Endothelial cell of umbilical vein (primary cell): ENCODE measurements around the gene POLRMT. TPM values are rescaled to one million over a fixed set of nuclear protein-coding genes. Genes with fewer than 3 reads are reported as not detected.

Source experiments
- BruUV-seq: library from RNA; stranded (reverse); fragments of 400-500 nt; replicated peaks from 2 replicates; lab custom pipeline; 2021; lab: Mats Ljungman, UMichigan
- CTCF ChIA-PET: fragments of 300-600, 350-600 bp; sonication (Branson Sonifier 250); formaldehyde crosslinking; loops from one replicate; lab custom pipeline; 2021; ENCODE audit warnings: antibody characterized with exemption, inconsistent platforms; lab: Charles Lee
- POLR2A ChIA-PET: fragments of 300-600, 350-600 bp; sonication (Branson Sonifier 250); formaldehyde crosslinking; loops from one replicate; lab custom pipeline; 2021; ENCODE audit warnings: antibody characterized with exemption, inconsistent platforms; lab: Charles Lee
- DNase-seq: peaks from one replicate; pipeline ENCODE4 v3.0.0-alpha.2; 2011; ENCODE audit warnings: low read depth, low spot score
- FAIRE-seq: peaks from 2 replicates; lab custom pipeline; 2011; peaks lifted over from hg19 to GRCh38; lab: Jason Lieb, UNC
- H2AFZ ChIP-seq: 2 replicates; pipeline ENCODE4 v1.6.0; 2012; ENCODE audit warnings: low read depth, low read length, control low read depth, inconsistent platforms
- H3K27ac ChIP-seq: 2 replicates; pipeline ENCODE4 v1.5.1; 2011; ENCODE audit warnings: low read depth, mild to moderate bottlenecking, control low read depth, low read length, moderate library complexity; ENCODE audit not compliant: insufficient read depth
- H3K27me3 ChIP-seq, 2 experiments: 2 replicates each; pipeline versions ENCODE4 v1.6.0 to v1.6.1; 2011; ENCODE audit warnings: low read length in 2 of 2, mixed read lengths in 1 of 2; ENCODE audit not compliant: control insufficient read depth in 2 of 2, insufficient read depth in 2 of 2
- H3K36me3 ChIP-seq, 2 experiments: 2 replicates in 1 of 2; 3 replicates in 1 of 2; pipeline ENCODE4 v1.5.1; 2011; ENCODE audit warnings: low read length in 2 of 2, mild to moderate bottlenecking in 1 of 2, moderate library complexity in 1 of 2; ENCODE audit not compliant: control insufficient read depth in 2 of 2, insufficient read depth in 2 of 2; ENCODE audit errors: extremely low read depth in 1 of 2
- H3K4me1 ChIP-seq: 3 replicates; pipeline ENCODE4 v1.5.1; 2011; ENCODE audit warnings: mild to moderate bottlenecking, low read length; ENCODE audit not compliant: control insufficient read depth, insufficient read depth; ENCODE audit errors: extremely low read depth
- H3K4me2 ChIP-seq: 2 replicates; pipeline ENCODE4 v1.6.1; 2011; ENCODE audit warnings: low read length, control low read depth, mixed read lengths; ENCODE audit not compliant: insufficient read depth
- H3K4me3 ChIP-seq, 3 experiments: fragments of 200-600 bp in 1 of 3; sonication (generic), shearing (Covaris generic) in 1 of 3; replicated peaks in 1 of 3; 2 replicates each; pipeline ENCODE4 v1.5.1; 2011 to 2016; ENCODE audit warnings: control low read depth in 3 of 3, low read length in 3 of 3, mild to moderate bottlenecking in 2 of 3, inconsistent platforms in 1 of 3, low read depth in 1 of 3, moderate library complexity in 1 of 3; ENCODE audit not compliant: insufficient read depth in 1 of 3
- H3K79me2 ChIP-seq: 2 replicates; pipeline ENCODE4 v1.6.0; 2012; ENCODE audit warnings: low read length, inconsistent platforms; ENCODE audit not compliant: control insufficient read depth, insufficient read depth
- H3K9ac ChIP-seq: replicated peaks from 2 replicates; pipeline ENCODE3; 2011; ENCODE audit warnings: low read length, control low read depth; ENCODE audit not compliant: insufficient read depth; ENCODE audit errors: extremely low read depth
- H3K9me1 ChIP-seq: replicated peaks from 3 replicates; pipeline ENCODE4 v1.6.0; 2011; ENCODE audit warnings: mild to moderate bottlenecking, low read length; ENCODE audit not compliant: control insufficient read depth, insufficient read depth; ENCODE audit errors: extremely low read depth
- H3K9me3 ChIP-seq: replicated peaks from 2 replicates; pipeline ENCODE4 v1.5.1; 2012; ENCODE audit warnings: low read length, inconsistent platforms; ENCODE audit not compliant: control insufficient read depth, insufficient read depth
- H4K20me1 ChIP-seq: replicated peaks from 2 replicates; pipeline ENCODE3; 2011; ENCODE audit warnings: mild to moderate bottlenecking, low read length; ENCODE audit not compliant: control insufficient read depth, insufficient read depth; ENCODE audit errors: extremely low read depth
- CTCF ChIP-seq, 2 donors: IDR thresholded peaks; 1 replicate in 1 of 2; 2 replicates in 1 of 2; pipeline ENCODE4 v1.5.1; 2011; ENCODE audit warnings: low read length in 2 of 2, mild to moderate bottlenecking in 2 of 2, moderate library complexity in 2 of 2, control low read depth in 1 of 2, inconsistent platforms in 1 of 2, low read depth in 1 of 2; ENCODE audit not compliant: insufficient read depth in 1 of 2; ENCODE audit errors: extremely low read depth in 1 of 2
- EZH2 ChIP-seq: IDR thresholded peaks from 2 replicates; pipeline ENCODE4 v1.6.1; 2012; ENCODE audit warnings: borderline replicate concordance, low read depth, mild to moderate bottlenecking, moderate library complexity, low read length, inconsistent platforms; ENCODE audit not compliant: severe bottlenecking
- FOS ChIP-seq: IDR thresholded peaks from 2 replicates; pipeline ENCODE4 v1.6.1; 2011; ENCODE audit warnings: mild to moderate bottlenecking, low read length, moderate library complexity, borderline replicate concordance; ENCODE audit not compliant: insufficient read depth
- GATA2 ChIP-seq: IDR thresholded peaks from 2 replicates; pipeline ENCODE4 v1.7.0; 2011; ENCODE audit warnings: low read depth, mild to moderate bottlenecking, moderate library complexity, mixed read lengths, low read length; ENCODE audit not compliant: insufficient read length, insufficient read depth
- JUN ChIP-seq: IDR thresholded peaks from 2 replicates; pipeline ENCODE4 v1.6.1; 2011; ENCODE audit warnings: borderline replicate concordance, low read depth; ENCODE audit not compliant: insufficient read length, insufficient read depth
- MAX ChIP-seq: IDR thresholded peaks from 2 replicates; pipeline ENCODE4 v1.6.1; 2011; ENCODE audit not compliant: insufficient read depth, insufficient read length
- MYC ChIP-seq: IDR thresholded peaks from one replicate; pipeline ENCODE4 v1.6.1; 2011; ENCODE audit warnings: mild to moderate bottlenecking, low read depth, low read length
- POLR2A ChIP-seq: IDR thresholded peaks from 2 replicates; pipeline ENCODE4 v1.6.1; 2012; ENCODE audit warnings: low read depth, mild to moderate bottlenecking, control low read depth, low read length
- POLR2AphosphoS5 ChIP-seq: IDR thresholded peaks from 2 replicates; pipeline ENCODE4 v1.6.1; 2012; ENCODE audit warnings: low read depth, mild to moderate bottlenecking, control low read depth, low read length, moderate library complexity; ENCODE audit not compliant: insufficient read depth
- dilution Hi-C: fragments of 300-500 bp; cut with MboI; formaldehyde crosslinking; loops from one replicate; pipeline ENCODE4 v1.15.0; 2019; ENCODE audit warnings: low sequenced_read_pairs; ENCODE audit not compliant: extremely low pct_ligation_motif_present
- intact Hi-C: fragments of 100-400 bp; cut with micrococcal nuclease; formaldehyde crosslinking; loops from one replicate; pipeline ENCODE4 v1.10.0; 2022
- polyA plus RNA-seq, 4 experiments: library from polyadenylated mRNA; depleted of rRNA in 3 of 4; stranded (reverse) in 3 of 4; unstranded in 1 of 4; fragments of >200 nt; gene quantifications; 2 replicates each; pipeline versions ENCODE4 v1.2.1 to v1.2.3, GENCODE V29; 2011 to 2012; ENCODE audit warnings: missing spikeins in 1 of 4
- total RNA-seq: library from RNA; stranded (reverse); gene quantifications from 2 replicates; pipeline ENCODE4 v1.2.3, GENCODE V29; 2021

The POLRMT gene
- total and polyA plus RNA-seq, 2 donors (not counting 3 experiments of a cell fraction or from before 2014, with no cell fraction given): 38.9 to 50.6 TPM

- H3K27me3 ChIP-seq: no peaks in the 10 kb centered on the region
- dilution Hi-C loops: no loop called here
- peak overlapping the region; percentile 35 to 68 (median 39) for H3K4me3 ChIP-seq
- peak overlapping the region; percentile 47 for H3K27ac ChIP-seq
- no peaks in the 10 kb centered on the region for H3K9me3 ChIP-seq
- H3K36me3 ChIP-seq: no peaks in the 10 kb centered on the region
- POLR2A ChIA-PET: no interaction called here
- H3K4me2 ChIP-seq: peak overlapping the region; percentile 87
- peaks cover 22% of the 10 kb centered on the region for H3K4me1 ChIP-seq
- H3K79me2 ChIP-seq: peaks cover 33% of the 10 kb centered on the region
- peak overlapping the region; percentile 54 for H3K9ac ChIP-seq
- no peaks in the 10 kb centered on the region for H3K9me1 ChIP-seq
- no peak for TF ChIP-seq MAX
- TF ChIP-seq CTCF (IDR thresholded peaks at IDR 0.05; ENCODE audit: extremely low read depth in 1 of 2, insufficient read depth in 1 of 2, low read depth in 1 of 2, low read length in 2 of 2): no peak
- TF ChIP-seq MYC: no peak
- TF ChIP-seq POLR2AphosphoS5: no peak
- no peak for TF ChIP-seq JUN
- TF ChIP-seq POLR2A: no peak
- TF ChIP-seq FOS: no peak
- no peak for TF ChIP-seq EZH2
- TF ChIP-seq GATA2: no peak
- peaks cover 2% of the 10 kb centered on the region for H4K20me1 ChIP-seq
- no TSS peak for BruUV-seq
- CTCF ChIA-PET: interaction anchor here (0.8 to 1.9 kb wide), 2 partner anchors 13 to 60 kb away, joined by 5 to 7 read pairs; no protein-coding TSS in a partner anchor
- peak overlapping the region; percentile 77 for H2AFZ ChIP-seq
- DNase-seq (peak; percentile 45), FAIRE-seq (no peak)
- intact Hi-C loops: no loop called here
Measured at GRCh38 chr19:570937-571565, 62.3 kb downstream of the POLRMT start.
